K562 (cell line): ENCODE results near the gene SIT1. TPM values are rescaled to one million over a fixed set of nuclear protein-coding genes. Genes with fewer than 3 reads are reported as not detected.

Source experiments
- AFF4 ChIP-seq: sonication (generic); formaldehyde crosslinking; IDR thresholded peaks from 2 replicates; pipeline ENCODE4 v1.8.0; 2023; ENCODE audit warnings: mild to moderate bottlenecking, missing genetic modification reagents
- ARID1B ChIP-seq: fragments of 450-650 bp; IDR thresholded peaks from 2 replicates; pipeline ENCODE4 v1.6.1; 2016; ENCODE audit warnings: antibody characterized with exemption, mild to moderate bottlenecking, inconsistent platforms
- GATAD2A ChIP-seq: fragments of 450-650 bp; IDR thresholded peaks from 2 replicates; pipeline ENCODE4 v1.6.1; 2017
- GTF2E2 ChIP-seq: fragments of 200-800 bp; sonication (Bioruptor generic); IDR thresholded peaks from 2 replicates; pipeline ENCODE4 v1.6.1; 2016; ENCODE audit warnings: missing genetic modification characterization, missing compliant biosample characterization
- MEF2D ChIP-seq: conservative IDR thresholded peaks from 2 replicates; pipeline ENCODE4 v1.6.1; 2016; ENCODE audit warnings: low read depth, missing genetic modification characterization, missing compliant biosample characterization
- NFIC ChIP-seq: fragments of 450-650 bp; IDR thresholded peaks from 2 replicates; pipeline ENCODE4 v1.6.1; 2017; ENCODE audit warnings: mild to moderate bottlenecking, inconsistent platforms
- NFRKB ChIP-seq: fragments of 450-650 bp; IDR thresholded peaks from 2 replicates; pipeline ENCODE4 v1.6.1; 2016; ENCODE audit warnings: low read depth
- PHF20 ChIP-seq: fragments of 450-650 bp; IDR thresholded peaks from 2 replicates; pipeline ENCODE4 v1.6.1; 2018; ENCODE audit not compliant: partially characterized antibody
- POLR2AphosphoS5 ChIP-seq: IDR thresholded peaks from 2 replicates; pipeline ENCODE4 v1.6.1; 2011; ENCODE audit warnings: mild to moderate bottlenecking, low read depth, low read length, moderate library complexity; ENCODE audit not compliant: control insufficient read depth, insufficient read depth
- PTRF ChIP-seq: fragments of 450-650 bp; IDR thresholded peaks from 2 replicates; pipeline ENCODE4 v1.6.1; 2016; ENCODE audit warnings: mild to moderate bottlenecking, missing genetic modification characterization, missing compliant biosample characterization
- SIN3B ChIP-seq: fragments of 450-650 bp; IDR thresholded peaks from 2 replicates; pipeline ENCODE4 v1.6.1; 2017; ENCODE audit warnings: low read depth, mild to moderate bottlenecking, moderate library complexity
- SUPT5H ChIP-seq: fragments of 450-650 bp; IDR thresholded peaks from 2 replicates; pipeline ENCODE4 v1.6.1; 2016
- ZBTB49 ChIP-seq: sonication (generic); formaldehyde crosslinking; IDR thresholded peaks from 2 replicates; pipeline ENCODE4 v1.8.0; 2022; ENCODE audit warnings: missing genetic modification reagents, mild to moderate bottlenecking, borderline replicate concordance
- ZC3H11A ChIP-seq: IDR thresholded peaks from 2 replicates; pipeline ENCODE4 v1.6.1; 2012; ENCODE audit warnings: low read depth, low read length, improper control_type of control experiment
- ZFP91 ChIP-seq: sonication (generic); formaldehyde crosslinking; IDR thresholded peaks from 2 replicates; pipeline ENCODE4 v1.8.0; 2022; ENCODE audit warnings: mild to moderate bottlenecking, missing genetic modification reagents
- ZNF175 ChIP-seq: fragments of 200-800 bp; sonication (Bioruptor generic); IDR thresholded peaks from 2 replicates; pipeline ENCODE4 v1.6.1; 2016; ENCODE audit warnings: low read depth, mild to moderate bottlenecking, missing genetic modification characterization, missing compliant biosample characterization
- ZNF512 ChIP-seq: IDR thresholded peaks from 2 replicates; pipeline ENCODE4 v1.6.1; 2016; ENCODE audit warnings: missing genetic modification characterization, missing compliant biosample characterization
- polyA plus RNA-seq, 8 experiments: library from polyadenylated mRNA; depleted of rRNA in 4 of 8; stranded (reverse) in 5 of 8; unstranded in 3 of 8; fragments of >200 nt; fragmentation: Nextera tagmentation in 2 of 8; fragmentation: Illumina TruSeq in 1 of 8; extraction: Ambion mirVana in 2 of 8; extraction: Trizol in 1 of 8; gene quantifications; 2 replicates each; pipeline versions ENCODE4 v1.2.1 to v1.2.3, GENCODE V29; 2011 to 2014; ENCODE audit warnings: inconsistent platforms in 1 of 8, missing spikeins in 1 of 8
- total RNA-seq, 7 experiments: library from RNA; depleted of rRNA in 6 of 7; stranded (reverse); fragments of >200 nt in 6 of 7; fragmentation: Illumina TruSeq in 2 of 7; extraction: Trizol in 2 of 7; gene quantifications; 2 replicates each; pipeline versions ENCODE4 v1.2.1 to v1.2.3, GENCODE V29; 2011 to 2021; ENCODE audit warnings: low replicate concordance in 1 of 7

SIT1 gene
- total and polyA plus RNA-seq, 9 of the 15 experiments (the other 6 are each of a cell fraction or from before 2014, with no cell fraction given) = not detected

- TF ChIP-seq GATAD2A (no peak), AFF4 (CRISPR knock-in tag) (0 out of 2 replicates have a peak, but pooled peaks have one; percentile 37), SUPT5H (peak; percentile 61), GTF2E2 (tag) (no peak), PTRF (tag) (no peak), ZNF512 (no peak), MEF2D (tag) (no peak), NFIC (no peak), NFRKB (no peak), PHF20 (peak; percentile 23), ZBTB49 (CRISPR knock-in tag) (no peak), ZC3H11A (no peak), SIN3B (no peak), POLR2AphosphoS5 (0 out of 2 replicates have a peak, but pooled peaks have one; percentile 40), ZNF175 (CRISPR knock-in tag) (no peak), ARID1B (no peak), ZFP91 (CRISPR knock-in tag) (no peak)
Measured at GRCh38 chr9:35658137-35658967, 7.6 kb upstream of the SIT1 start, which contains the start of gene CCDC107 (continued).
